ENCODE data around the gene LAMC1.

Gene LAMC1

DNA sequence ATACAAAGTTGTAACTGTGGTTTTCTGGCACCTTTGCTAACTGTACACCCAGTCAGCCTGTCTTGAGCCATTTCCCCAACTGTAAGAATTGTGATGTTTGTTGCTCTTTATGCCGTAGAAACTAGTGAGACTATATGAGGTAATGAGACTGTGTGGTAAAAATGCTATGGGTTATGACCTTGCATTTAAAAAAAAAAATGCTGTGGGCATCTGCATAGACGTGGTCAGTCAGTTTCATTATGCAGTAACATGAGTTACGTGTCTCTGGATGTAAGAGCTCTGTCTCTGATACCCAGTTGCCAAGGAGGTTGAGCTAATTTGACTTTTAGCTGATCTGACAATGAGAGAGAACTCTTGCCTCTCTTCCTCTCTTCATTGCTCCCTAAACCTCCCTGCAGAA is 82.2 kb downstream of the LAMC1 start:
- no peak for DNase-seq (ENCODE audit: low spot score)

DNA sequence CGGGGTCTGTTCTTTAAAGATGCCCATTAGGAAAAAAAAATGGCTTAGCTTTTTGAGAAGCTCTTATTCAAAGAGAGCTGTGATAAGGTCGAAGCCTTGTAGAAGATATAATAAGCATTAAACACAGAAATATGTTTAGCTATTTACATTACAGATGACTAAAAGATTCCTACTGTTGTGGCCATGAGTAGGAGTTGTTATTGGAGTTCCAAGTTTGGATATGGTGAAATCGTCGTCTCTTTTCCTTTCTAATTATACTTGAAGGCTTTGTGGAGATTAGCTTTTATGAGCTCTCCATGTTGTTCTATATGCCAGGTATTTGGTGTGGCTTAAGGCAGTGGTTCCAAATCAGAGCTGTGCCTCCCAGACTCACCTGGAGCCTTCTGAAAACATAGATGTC is 82.9 kb downstream of the LAMC1 start:
- no peak for DNase-seq (ENCODE audit: low spot score)

DNA sequence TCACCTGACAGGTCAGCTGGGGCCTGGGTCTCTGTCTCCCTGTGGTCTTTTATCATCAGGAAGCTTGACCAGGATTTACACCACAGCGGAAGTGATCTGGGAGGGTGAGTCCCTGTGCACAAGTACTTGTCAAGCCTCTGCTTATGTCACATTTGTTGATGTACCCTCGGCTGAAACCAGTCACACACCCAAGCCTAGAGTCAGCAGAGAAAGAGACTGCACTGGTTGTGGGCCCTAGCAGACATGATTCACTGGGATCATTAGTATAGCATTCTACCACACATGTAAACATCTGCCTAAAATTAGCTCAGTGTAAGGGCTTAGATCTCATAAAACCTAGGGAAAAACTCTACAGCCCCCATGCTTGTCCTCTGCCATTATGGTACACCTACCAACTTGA is 83.5 kb downstream of the LAMC1 start:
- DNase-seq (ENCODE audit: low spot score) = no peak

DNA sequence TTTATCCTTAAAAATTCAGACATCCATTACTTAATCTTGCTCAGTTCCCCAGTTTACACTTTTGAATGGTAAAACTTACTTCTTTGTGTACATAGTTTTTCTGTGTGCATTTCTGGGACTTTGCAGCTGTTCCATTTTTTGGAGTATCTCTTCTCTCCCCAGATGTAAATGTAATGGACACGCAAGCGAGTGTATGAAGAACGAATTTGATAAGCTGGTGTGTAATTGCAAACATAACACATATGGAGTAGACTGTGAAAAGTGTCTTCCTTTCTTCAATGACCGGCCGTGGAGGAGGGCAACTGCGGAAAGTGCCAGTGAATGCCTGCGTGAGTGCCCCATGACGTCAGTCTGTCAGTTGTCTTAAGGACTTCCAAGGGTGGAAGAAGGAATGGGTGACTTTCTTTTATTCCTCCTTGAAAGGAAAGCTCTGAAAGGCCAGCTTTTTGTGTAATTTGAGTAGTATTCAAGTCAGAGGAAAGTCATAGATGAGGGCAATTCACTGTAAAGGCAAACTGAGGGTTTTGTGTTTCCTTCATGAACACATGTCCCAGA is 87.2 kb downstream of the LAMC1 start:
- DNase-seq (ENCODE audit: low spot score) = no peak

DNA sequence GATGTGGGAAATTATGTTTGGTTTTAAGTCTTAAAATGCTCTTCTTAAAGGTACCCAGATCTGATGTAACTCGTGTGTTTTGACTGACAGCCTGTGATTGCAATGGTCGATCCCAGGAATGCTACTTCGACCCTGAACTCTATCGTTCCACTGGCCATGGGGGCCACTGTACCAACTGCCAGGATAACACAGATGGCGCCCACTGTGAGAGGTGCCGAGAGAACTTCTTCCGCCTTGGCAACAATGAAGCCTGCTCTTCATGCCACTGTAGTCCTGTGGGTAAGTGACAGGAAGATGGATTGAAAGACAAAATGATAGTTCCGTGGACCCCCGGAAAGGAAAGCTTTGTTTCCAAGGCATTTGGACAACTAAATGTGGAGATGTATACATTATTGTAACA is 91.2 kb downstream of the LAMC1 start:
- no peak for DNase-seq (ENCODE audit: low spot score)

DNA sequence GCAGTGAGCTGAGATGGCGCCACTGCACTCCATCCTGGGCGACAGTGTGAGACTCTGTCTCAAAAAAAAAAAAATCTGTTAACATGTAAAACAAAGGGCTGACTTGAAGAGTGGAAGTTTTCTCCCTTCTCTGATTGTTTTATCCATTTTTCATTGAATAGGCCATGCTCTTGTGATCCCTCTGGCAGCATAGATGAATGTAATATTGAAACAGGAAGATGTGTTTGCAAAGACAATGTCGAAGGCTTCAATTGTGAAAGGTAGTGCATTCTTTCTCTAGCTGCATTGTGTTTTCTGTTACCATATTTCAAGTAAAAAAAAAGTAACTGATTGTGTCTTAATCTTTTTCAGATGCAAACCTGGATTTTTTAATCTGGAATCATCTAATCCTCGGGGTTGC is 93.2 kb downstream of the LAMC1 start:
- DNase-seq (ENCODE audit: low spot score) = no peak

DNA sequence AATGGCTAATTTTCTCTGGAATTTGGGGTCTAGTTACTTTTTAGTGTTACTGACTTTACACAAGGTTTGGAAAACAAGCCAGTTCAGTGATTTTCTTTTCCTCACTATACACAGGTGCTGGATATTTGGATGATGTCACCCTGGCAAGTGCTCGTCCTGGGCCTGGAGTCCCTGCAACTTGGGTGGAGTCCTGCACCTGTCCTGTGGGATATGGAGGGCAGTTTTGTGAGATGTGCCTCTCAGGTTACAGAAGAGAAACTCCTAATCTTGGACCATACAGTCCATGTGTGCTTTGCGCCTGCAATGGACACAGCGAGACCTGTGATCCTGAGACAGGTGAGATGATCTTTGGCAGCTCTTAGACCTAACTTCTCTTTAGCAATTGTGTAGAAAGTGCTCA is 98.4 kb downstream of the LAMC1 start:
- no peak for DNase-seq (ENCODE audit: low spot score)

DNA sequence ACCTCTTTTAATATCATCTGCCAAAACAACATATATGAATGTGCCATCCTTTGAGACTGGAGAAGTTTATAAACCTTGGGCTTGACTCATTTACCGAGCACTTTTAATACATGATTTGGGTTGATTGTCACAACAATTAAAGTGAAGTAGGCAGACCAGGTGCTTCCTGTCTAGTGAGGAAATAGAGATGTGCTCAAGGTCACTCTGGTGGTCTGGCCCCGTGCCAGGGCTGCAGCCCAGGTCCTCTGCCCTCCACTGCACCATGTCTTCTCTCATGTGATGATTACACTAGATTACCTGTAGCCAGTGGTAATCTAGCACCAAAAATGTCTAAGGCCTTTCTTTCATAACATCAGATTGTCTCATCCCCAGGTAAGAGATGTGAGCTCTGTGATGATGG is 101.0 kb downstream of the LAMC1 start:
- DNase-seq (ENCODE audit: low spot score) = no peak

DNA sequence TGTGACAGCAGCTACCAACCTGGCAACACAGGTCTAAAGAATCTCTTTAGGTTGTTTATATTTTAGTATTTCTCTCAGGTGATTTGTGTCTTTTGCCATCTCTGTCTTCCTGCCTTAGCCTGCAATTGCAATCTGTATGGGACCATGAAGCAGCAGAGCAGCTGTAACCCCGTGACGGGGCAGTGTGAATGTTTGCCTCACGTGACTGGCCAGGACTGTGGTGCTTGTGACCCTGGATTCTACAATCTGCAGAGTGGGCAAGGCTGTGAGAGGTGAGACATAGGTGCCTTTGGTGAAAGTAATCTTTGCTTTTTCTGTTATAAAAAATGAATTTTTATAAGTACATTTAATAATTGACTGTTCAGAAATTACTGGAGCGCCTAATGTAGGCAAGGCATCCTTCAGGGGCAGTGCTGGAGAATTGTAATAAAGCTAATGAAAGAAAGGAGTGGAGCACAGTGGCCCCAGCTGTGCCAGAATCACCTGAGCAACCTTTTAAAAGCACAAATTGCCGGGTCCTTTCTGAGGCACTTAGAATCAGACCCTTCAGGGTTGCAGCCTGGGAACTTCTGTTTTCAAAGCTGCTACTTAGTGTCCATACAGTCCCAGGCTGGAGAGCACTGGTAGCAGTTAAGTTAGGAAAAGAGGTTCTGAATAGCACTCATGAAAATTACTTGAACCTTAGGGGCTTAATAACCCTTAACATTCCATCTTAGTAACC is 102.2 kb downstream of the LAMC1 start:
- no peak for DNase-seq (ENCODE audit: low spot score)

DNA sequence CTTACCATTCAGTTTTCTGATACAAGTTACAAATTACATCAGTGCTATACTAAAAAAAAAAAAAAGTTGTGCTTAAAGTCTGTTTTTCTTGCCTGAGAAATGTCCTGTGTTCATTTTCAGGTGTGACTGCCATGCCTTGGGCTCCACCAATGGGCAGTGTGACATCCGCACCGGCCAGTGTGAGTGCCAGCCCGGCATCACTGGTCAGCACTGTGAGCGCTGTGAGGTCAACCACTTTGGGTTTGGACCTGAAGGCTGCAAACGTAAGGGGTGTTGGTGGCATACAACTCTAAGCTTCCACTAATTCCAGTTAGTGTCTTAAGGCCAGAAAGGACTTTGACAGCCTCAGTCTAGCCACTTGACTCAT is 102.8 kb downstream of the LAMC1 start:
- DNase-seq (ENCODE audit: low spot score) = no peak

DNA sequence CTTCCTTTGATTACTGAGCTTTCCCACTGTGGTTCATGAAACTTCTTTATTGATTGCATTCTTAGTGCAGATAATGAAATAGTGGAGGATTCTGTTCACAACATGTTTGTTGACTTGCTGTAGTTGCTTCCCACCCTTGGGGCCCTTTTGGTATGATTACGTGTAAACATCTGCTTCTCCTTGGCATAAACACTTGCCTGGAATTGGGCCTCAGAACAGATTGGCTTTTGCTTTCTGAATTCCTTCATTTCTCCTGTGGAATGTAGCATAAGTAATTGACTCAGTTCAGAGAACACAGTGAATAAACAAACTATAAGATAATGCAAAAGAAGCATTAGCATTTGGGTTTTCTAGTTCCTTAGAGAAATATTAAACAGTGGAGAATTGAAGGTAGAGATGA is 103.3 kb downstream of the LAMC1 start:
- no peak for DNase-seq (ENCODE audit: low spot score)

DNA sequence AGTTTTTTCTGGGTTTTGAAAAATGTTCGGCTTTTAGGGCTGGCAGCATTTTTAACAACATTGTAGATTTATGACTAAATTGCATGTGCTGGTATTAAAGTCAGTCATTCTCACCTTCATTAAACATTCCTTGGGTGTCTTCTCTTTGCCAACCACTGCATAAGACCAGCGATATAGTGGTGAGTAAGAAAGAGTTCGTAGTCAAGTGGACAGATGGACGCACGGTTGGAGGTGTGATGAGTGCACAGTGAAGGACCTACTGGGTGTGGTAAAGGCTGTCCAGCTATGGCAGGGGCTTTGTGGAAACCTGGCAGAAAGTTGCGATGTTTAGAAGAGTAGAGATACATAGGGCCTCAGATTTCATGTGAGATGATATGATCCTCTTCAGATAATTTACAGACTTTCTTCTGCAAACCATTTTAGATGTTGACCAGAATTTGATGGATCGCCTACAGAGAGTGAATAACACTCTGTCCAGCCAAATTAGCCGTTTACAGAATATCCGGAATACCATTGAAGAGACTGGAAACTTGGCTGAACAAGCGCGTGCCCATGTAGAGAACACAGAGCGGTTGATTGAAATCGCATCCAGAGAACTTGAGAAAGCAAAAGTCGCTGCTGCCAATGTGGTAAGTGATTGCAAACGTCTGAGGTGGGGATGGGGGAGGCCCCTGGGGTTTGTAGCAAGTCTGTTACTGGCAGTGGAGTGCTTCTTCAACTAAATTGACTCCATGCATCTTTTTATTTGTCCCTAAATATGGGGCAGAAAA is 106.9 kb downstream of the LAMC1 start:
- DNase-seq (ENCODE audit: low spot score) = no peak

DNA sequence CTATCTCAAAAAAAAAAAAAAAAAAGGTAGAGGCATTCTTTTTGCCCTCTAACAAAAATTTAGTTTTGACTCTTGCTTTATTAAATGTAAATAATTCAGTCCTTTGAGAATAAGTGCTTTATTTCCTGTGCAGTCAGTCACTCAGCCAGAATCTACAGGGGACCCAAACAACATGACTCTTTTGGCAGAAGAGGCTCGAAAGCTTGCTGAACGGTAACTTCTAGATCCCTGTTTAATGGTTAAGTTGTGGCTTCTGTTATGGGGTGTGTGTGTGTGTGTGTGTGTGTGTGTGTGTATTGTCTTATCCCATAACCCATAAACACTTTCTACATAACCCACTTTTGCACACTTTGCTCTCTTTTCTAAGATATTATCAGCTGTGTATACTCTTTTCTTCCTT is 107.9 kb downstream of the LAMC1 start:
- no peak for DNase-seq (ENCODE audit: low spot score)

DNA sequence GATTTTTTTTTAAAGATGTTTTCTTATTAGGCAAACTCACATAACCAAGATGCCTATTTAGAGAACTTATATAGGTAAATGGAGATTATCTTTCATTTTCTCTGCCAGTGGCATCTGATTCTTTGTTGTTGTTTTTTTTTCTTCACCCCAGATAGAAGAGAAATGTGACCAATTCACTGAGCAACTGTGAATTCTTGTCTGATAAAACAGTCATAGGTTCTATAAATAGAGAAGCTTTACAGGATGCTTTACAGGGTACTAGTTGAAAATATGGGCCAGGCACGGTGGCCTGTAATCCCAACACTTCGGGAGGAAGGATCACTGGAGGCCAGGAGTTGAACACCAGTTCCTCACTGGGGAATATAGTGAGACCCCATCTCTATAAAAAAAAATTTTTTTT is 112.1 kb downstream of the LAMC1 start:
- DNase-seq (ENCODE audit: low spot score) = no peak

DNA sequence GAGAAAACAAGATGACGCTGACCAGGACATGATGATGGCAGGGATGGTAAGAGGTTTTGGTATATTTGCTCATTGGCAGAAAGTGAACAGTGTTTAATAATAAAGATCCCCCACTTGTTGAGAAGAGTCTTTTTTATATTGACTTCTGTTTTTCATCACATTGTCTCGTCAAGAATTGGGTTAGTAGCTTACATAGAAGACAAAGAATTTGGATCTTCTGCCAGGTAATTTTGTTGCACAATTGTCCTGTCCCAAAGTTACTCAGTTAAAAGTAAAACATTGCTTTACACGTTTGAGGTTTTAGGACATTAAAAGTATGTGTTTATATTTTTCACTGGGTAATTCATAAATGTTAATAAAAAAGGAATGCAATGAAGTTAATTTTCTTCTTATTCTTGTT is 114.6 kb downstream of the LAMC1 start:
- no peak for DNase-seq (ENCODE audit: low spot score)

DNA sequence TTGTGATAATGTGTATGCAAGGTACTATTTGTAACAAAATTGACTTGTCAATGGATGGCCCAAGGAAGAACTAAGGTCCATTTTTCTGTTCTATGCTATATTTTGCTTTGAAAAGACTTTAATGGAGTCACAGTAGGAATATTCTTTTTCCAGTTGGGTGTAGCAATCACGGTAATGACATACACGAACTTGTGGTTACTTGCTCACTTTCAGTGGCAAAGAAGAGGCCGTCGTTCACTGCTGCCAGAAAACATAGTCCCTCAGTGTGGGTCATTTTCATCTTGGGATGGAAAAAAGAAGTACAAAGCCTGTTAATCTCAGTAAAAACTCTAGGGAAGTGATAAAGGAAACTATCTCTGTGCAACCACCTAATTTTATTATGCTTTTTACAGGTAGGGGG is 115.1 kb downstream of the LAMC1 start:
- no peak for DNase-seq (ENCODE audit: low spot score)

DNA sequence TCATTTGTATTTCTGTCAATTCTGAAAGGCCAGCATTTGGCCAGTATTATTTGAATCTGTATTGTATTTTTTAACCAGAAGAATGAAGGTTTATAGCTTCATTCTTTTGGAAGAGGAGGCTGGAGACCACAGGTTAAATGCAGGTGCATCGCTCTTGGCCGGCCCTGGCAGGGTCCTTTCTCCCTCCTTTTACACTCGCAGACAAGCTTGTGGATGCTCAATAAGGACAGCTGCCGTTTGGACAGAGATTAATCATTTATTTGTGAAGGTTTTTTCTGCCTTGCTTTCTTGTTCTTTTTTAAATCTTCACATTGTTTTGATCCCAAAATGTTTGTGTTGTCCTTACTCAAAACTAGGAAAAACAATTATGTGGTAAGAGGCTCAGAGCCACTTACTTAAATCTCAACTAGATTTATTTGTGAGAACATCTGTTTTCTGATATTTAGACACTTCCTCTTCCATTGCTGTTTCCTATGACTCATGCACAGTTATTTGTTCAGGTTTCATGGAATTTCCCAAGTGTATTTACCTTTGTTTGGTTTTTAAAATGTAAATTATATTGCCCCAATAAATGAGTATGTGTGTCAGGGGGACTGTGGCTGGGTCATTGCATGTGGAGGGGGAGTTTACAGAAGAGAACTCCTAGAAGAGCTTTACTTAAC is 116.2 kb downstream of the LAMC1 start:
- DNase-seq (ENCODE audit: low spot score) = peak; percentile 19

DNA sequence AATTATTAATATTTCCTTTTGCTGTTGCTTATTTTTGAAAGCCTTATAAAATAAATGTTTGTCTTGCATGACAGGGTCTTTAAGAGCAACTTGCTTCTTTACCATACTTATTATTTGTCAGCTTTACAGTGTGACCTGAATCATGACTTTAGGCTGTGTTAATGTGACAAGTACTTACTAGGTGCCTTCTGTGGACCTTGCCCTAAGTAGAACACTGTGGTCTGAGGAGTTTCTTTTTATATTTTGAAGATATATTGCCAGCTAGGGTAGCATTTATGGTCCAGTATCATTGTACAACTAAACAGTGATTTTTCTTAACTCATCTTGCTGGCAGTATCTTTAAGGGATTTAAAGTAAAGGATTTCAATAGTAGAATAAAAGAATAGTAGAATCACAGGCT is 117.4 kb downstream of the LAMC1 start:
- no peak for DNase-seq (ENCODE audit: low spot score)

DNA sequence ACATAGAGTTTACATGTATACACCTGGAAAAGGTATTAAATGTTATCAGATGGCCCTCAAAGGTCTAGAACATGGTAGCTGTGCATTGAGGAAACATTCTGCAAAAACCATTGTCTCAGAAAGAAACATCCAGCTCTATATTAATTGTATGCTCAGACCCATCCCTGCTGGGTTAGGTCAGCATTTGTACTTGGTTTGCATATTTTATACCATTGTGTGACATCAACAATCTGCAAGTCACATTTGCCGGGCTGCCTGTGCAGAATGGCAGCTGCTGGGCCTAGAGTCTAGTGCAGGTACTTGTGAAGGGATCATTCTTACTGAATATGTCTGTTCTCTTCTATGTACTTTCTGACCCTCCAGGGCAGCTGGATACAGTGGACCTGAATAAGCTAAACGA is 119.0 kb downstream of the LAMC1 start:
- no peak for DNase-seq (ENCODE audit: low spot score)

DNA sequence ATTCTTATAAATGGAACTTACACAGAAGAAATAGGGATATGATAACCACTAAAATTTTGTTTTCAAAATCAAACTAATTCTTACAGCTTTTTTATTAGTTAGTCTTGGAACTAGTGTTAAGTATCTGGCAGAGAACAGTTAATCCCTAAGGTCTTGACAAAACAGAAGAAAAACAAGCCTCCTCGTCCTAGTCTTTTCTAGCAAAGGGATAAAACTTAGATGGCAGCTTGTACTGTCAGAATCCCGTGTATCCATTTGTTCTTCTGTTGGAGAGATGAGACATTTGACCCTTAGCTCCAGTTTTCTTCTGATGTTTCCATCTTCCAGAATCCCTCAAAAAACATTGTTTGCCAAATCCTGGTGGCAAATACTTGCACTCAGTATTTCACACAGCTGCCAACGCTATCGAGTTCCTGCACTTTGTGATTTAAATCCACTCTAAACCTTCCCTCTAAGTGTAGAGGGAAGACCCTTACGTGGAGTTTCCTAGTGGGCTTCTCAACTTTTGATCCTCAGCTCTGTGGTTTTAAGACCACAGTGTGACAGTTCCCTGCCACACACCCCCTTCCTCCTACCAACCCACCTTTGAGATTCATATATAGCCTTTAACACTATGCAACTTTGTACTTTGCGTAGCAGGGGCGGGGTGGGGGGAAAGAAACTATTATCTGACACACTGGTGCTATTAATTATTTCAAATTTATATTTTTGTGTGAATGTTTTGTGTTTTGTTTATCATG is 120.5 kb downstream of the LAMC1 start:
- DNase-seq (ENCODE audit: low spot score) = no peak

DNA sequence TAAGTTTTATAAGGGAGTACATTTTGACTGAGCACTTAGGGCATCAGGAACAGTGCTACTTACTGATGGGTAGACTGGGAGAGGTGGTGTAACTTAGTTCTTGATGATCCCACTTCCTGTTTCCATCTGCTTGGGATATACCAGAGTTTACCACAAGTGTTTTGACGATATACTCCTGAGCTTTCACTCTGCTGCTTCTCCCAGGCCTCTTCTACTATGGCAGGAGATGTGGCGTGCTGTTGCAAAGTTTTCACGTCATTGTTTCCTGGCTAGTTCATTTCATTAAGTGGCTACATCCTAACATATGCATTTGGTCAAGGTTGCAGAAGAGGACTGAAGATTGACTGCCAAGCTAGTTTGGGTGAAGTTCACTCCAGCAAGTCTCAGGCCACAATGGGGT is 121.5 kb downstream of the LAMC1 start:
- no peak for DNase-seq (ENCODE audit: low spot score)

DNA sequence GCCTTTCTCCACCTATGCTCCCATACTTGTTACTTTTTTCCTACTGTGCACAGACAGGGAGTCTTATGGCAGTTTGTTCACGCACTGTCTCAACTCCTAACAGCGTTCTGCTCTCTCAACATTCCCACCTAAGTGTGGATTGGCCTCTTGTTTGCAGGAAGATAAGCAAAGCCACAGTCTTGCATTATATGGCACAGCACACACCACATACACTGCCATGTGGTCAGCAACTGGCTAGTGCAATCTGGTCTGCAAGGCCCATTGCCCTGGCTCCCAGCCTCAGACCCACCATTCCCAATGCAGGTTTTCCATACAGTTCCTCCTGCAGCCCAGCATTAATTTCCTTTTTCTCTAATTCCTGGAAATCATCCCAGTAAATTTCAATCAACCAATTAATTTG is 124.5 kb downstream of the LAMC1 start:
- no peak for DNase-seq (ENCODE audit: low spot score)

Data from COLO829 (cell line).